ENCODE measurements around the gene MPL. TPM values are rescaled to one million over a fixed set of nuclear protein-coding genes. Genes with fewer than 3 reads are reported as not detected.

The MPL gene
- total and polyA plus RNA-seq, 2 of the 13 experiments (the other 11 are each of a cell fraction or from before 2014, with no cell fraction given) = not detected

- no peaks in the 10 kb centered on the region for H4K20me1 ChIP-seq (ENCODE audit: insufficient read depth, low read length)
- no peaks in the 10 kb centered on the region for H3K36me3 ChIP-seq (replicated peaks in 1 of 2; ENCODE audit: control insufficient read depth in 1 of 2, insufficient read depth in 2 of 2, low read length in 2 of 2)
- H2AFZ ChIP-seq (ENCODE audit: low read length) = no peak overlapping the region
- H3K4me1 ChIP-seq (ENCODE audit: insufficient read depth, low read length) = peaks cover 13% of the 10 kb centered on the region
- peaks cover 6 to 29% of the 10 kb centered on the region in 2 experiments for H3K27me3 ChIP-seq (ENCODE audit: control insufficient read depth in 1 of 2, insufficient read depth in 2 of 2, low read length in 2 of 2)
- CTCF ChIA-PET (ENCODE audit: low intra/inter-chr PET ratio, low total read pairs) = no interaction called here
- in situ Hi-C loops (cut with HindIII; ENCODE audit: extremely low pct_ligation_motif_present, low pct_unique_long_range_greater_than_20kb) (no loop called here), intact Hi-C loops (cut with micrococcal nuclease; ENCODE audit: unreplicated experiment) (no loop called here)
- no peak overlapping the region for H3K4me2 ChIP-seq (ENCODE audit: low read depth, low read length)
- DNase-seq (ENCODE audit: low spot score) (no peak), ATAC-seq (no peak), FAIRE-seq (no peak)
- no peak overlapping the region for H3K27ac ChIP-seq (ENCODE audit: extremely low read length, insufficient read depth, low read length)
- BruUV-seq (replicated peaks) = no TSS peak
- H3K9me3 ChIP-seq (ENCODE audit: low read length) = no peaks in the 10 kb centered on the region
- WGBS (ENCODE audit: low lambda C conversion rate) = 95% methylated on average over 2 of the region's 3 CpGs
- POLR2A ChIA-PET = no interaction called here
- H3K9ac ChIP-seq (ENCODE audit: insufficient read depth, low read depth, low read length) = no peak overlapping the region
- no peaks in the 10 kb centered on the region for H3K79me2 ChIP-seq (ENCODE audit: insufficient read depth, low read length)
- H3K4me3 ChIP-seq (replicated peaks in 1 of 3; ENCODE audit: insufficient read depth in 1 of 3, low read depth in 2 of 3, low read length in 3 of 3) = no peak overlapping the region
- TF ChIP-seq HNRNPH1 (optimal IDR thresholded peaks at IDR 0.05; ENCODE audit: low read depth, low read length) (no peak), NRL (CRISPR knock-in tag; IDR thresholded peaks at IDR 0.05; ENCODE audit: borderline replicate concordance) (no peak), FOXP1 (IDR thresholded peaks at IDR 0.05) (no peak), FOXP1 (CRISPR knock-in tag; IDR thresholded peaks at IDR 0.05) (no peak), GLMP (CRISPR knock-in tag; IDR thresholded peaks at IDR 0.05; ENCODE audit: borderline replicate concordance) (no peak), ZNF660 (CRISPR knock-in tag; IDR thresholded peaks at IDR 0.05; ENCODE audit: borderline replicate concordance, low read depth) (no peak), ZNF691 (CRISPR knock-in tag; IDR thresholded peaks at IDR 0.05; ENCODE audit: borderline replicate concordance, low read depth) (no peak), ZUFSP (CRISPR knock-in tag; IDR thresholded peaks at IDR 0.05; ENCODE audit: borderline replicate concordance) (no peak), MIER2 (CRISPR knock-in tag; IDR thresholded peaks at IDR 0.05) (no peak), TIGD3 (CRISPR knock-in tag; IDR thresholded peaks at IDR 0.05; ENCODE audit: borderline replicate concordance) (no peak), NKX3-1 (CRISPR knock-in tag; IDR thresholded peaks at IDR 0.05) (no peak), MXD4 (CRISPR knock-in tag; IDR thresholded peaks at IDR 0.05) (no peak), MZF1 (CRISPR knock-in tag; IDR thresholded peaks at IDR 0.05; ENCODE audit: borderline replicate concordance) (no peak), ZNF800 (CRISPR knock-in tag; IDR thresholded peaks at IDR 0.05) (no peak)
- TF ChIP-seq, protein P1, sequence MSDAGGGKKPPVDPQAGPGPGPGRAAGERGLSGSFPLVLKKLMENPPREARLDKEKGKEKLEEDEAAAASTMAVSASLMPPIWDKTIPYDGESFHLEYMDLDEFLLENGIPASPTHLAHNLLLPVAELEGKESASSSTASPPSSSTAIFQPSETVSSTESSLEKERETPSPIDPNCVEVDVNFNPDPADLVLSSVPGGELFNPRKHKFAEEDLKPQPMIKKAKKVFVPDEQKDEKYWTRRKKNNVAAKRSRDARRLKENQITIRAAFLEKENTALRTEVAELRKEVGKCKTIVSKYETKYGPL (CRISPR knock-in tag; IDR thresholded peaks at IDR 0.05) = no peak
- TF ChIP-seq, protein P2, sequence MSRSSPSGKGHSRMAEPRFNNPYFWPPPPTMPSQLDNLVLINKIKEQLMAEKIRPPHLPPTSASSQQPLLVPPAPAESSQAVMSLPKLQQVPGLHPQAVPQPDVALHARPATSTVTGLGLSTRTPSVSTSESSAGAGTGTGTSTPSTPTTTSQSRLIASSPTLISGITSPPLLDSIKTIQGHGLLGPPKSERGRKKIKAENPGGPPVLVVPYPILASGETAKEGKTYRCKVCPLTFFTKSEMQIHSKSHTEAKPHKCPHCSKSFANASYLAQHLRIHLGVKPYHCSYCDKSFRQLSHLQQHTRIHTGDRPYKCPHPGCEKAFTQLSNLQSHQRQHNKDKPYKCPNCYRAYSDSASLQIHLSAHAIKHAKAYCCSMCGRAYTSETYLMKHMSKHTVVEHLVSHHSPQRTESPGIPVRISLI (CRISPR knock-in tag; IDR thresholded peaks at IDR 0.05; ENCODE audit: borderline replicate concordance) = no peak
Observed at GRCh38 chr1:43319766-43320165, 17.9 kb upstream of the MPL start.

Data from HepG2 (cell line).